Measurements from ENCODE around the gene CFAP58. TPM values are rescaled to one million over a fixed set of nuclear protein-coding genes. Genes with fewer than 3 reads are reported as not detected.

Gene CFAP58
- total and polyA plus RNA-seq, 2 donors (not counting 3 experiments of a cell fraction or from before 2014, with no cell fraction given) = 0.07 to 0.29 TPM

GRCh38 chr10:104344219-104344618, 9.4 kb upstream of the CFAP58 start:
- H3K36me3 ChIP-seq (ENCODE audit: control insufficient read depth in 2 of 2, extremely low read depth in 1 of 2, insufficient read depth in 2 of 2, low read length in 2 of 2) = no peaks in the 10 kb centered on the region
- CTCF ChIA-PET = interaction anchor here (1.1 to 1.4 kb wide), 2 partner anchors 9 to 51 kb away, joined by 3 to 5 read pairs; partner anchors contain the start of gene CFAP58

GRCh38 chr10:104345515-104345914, 8.1 kb upstream of the CFAP58 start:
- no TSS peak for BruUV-seq (replicated peaks)
- no peaks in the 10 kb centered on the region for H3K27me3 ChIP-seq (ENCODE audit: control insufficient read depth in 2 of 2, insufficient read depth in 2 of 2, low read length in 2 of 2)
- no peak overlapping the region for H3K4me2 ChIP-seq (ENCODE audit: insufficient read depth, low read length)
- H3K9ac ChIP-seq (replicated peaks; ENCODE audit: extremely low read depth, insufficient read depth, low read length) = no peak overlapping the region
- FAIRE-seq (no peak), DNase-seq (ENCODE audit: low read depth, low spot score) (no peak)
- CTCF ChIA-PET = interaction anchor here (1.6 to 3.5 kb wide), 2 partner anchors 40 to 71 kb away, joined by 12 to 26 read pairs; no protein-coding TSS in a partner anchor
- H3K9me1 ChIP-seq (replicated peaks; ENCODE audit: control insufficient read depth, extremely low read depth, insufficient read depth, low read length) = no peaks in the 10 kb centered on the region
- H3K79me2 ChIP-seq (ENCODE audit: control insufficient read depth, insufficient read depth, low read length) = no peaks in the 10 kb centered on the region
- POLR2A ChIA-PET = no interaction called here
- H3K4me1 ChIP-seq (ENCODE audit: control insufficient read depth, extremely low read depth, insufficient read depth, low read length) = peaks cover 25% of the 10 kb centered on the region
- H3K36me3 ChIP-seq (ENCODE audit: control insufficient read depth in 2 of 2, extremely low read depth in 1 of 2, insufficient read depth in 2 of 2, low read length in 2 of 2) = no peaks in the 10 kb centered on the region
- H3K9me3 ChIP-seq (replicated peaks; ENCODE audit: control insufficient read depth, insufficient read depth, low read length) = no peaks in the 10 kb centered on the region
- no peak overlapping the region for H3K27ac ChIP-seq (ENCODE audit: insufficient read depth, low read depth, low read length)
- H3K4me3 ChIP-seq (replicated peaks in 1 of 3; ENCODE audit: insufficient read depth in 1 of 3, low read depth in 1 of 3, low read length in 3 of 3) = no peak overlapping the region
- intact Hi-C loops (cut with micrococcal nuclease) (no loop called here), dilution Hi-C loops (cut with MboI; ENCODE audit: extremely low pct_ligation_motif_present, low sequenced_read_pairs) (no loop called here)
- H4K20me1 ChIP-seq (replicated peaks; ENCODE audit: control insufficient read depth, extremely low read depth, insufficient read depth, low read length) = no peaks in the 10 kb centered on the region
- TF ChIP-seq FOS (IDR thresholded peaks at IDR 0.05; ENCODE audit: borderline replicate concordance, insufficient read depth, low read length) = no peak
- TF ChIP-seq CTCF (IDR thresholded peaks at IDR 0.05; ENCODE audit: extremely low read depth in 1 of 2, insufficient read depth in 1 of 2, low read depth in 1 of 2, low read length in 2 of 2) = no peak
- no peak for TF ChIP-seq JUN (IDR thresholded peaks at IDR 0.05; ENCODE audit: borderline replicate concordance, insufficient read depth, insufficient read length, low read depth)
- TF ChIP-seq EZH2 (IDR thresholded peaks at IDR 0.05; ENCODE audit: borderline replicate concordance, low read depth, low read length, severe bottlenecking) = no peak
- TF ChIP-seq GATA2 (IDR thresholded peaks at IDR 0.05; ENCODE audit: insufficient read depth, insufficient read length, low read depth, low read length) = no peak
- no peak for TF ChIP-seq POLR2AphosphoS5 (IDR thresholded peaks at IDR 0.05; ENCODE audit: insufficient read depth, low read depth, low read length)
- TF ChIP-seq MYC (IDR thresholded peaks at IDR 0.05; ENCODE audit: low read depth, low read length) = no peak
- no peak for TF ChIP-seq MAX (IDR thresholded peaks at IDR 0.05; ENCODE audit: insufficient read depth, insufficient read length)
- TF ChIP-seq POLR2A (IDR thresholded peaks at IDR 0.05; ENCODE audit: low read depth, low read length) = no peak
- no peak overlapping the region for H2AFZ ChIP-seq (ENCODE audit: low read depth, low read length)

More at GRCh38 chr10:104344219-104344618, 9.4 kb upstream of the CFAP58 start:
- H3K27me3 ChIP-seq (ENCODE audit: control insufficient read depth in 2 of 2, insufficient read depth in 2 of 2, low read length in 2 of 2) = no peaks in the 10 kb centered on the region
- H2AFZ ChIP-seq (ENCODE audit: low read depth, low read length) = no peak overlapping the region
- H3K9me1 ChIP-seq (replicated peaks; ENCODE audit: control insufficient read depth, extremely low read depth, insufficient read depth, low read length) = no peaks in the 10 kb centered on the region
- DNase-seq (ENCODE audit: low read depth, low spot score) (no peak), FAIRE-seq (no peak)
- H4K20me1 ChIP-seq (replicated peaks; ENCODE audit: control insufficient read depth, extremely low read depth, insufficient read depth, low read length) = no peaks in the 10 kb centered on the region
- peaks cover 33% of the 10 kb centered on the region for H3K4me1 ChIP-seq (ENCODE audit: control insufficient read depth, extremely low read depth, insufficient read depth, low read length)
- no peak overlapping the region for H3K27ac ChIP-seq (ENCODE audit: insufficient read depth, low read depth, low read length)
- TF ChIP-seq EZH2 (IDR thresholded peaks at IDR 0.05; ENCODE audit: borderline replicate concordance, low read depth, low read length, severe bottlenecking) (no peak), GATA2 (IDR thresholded peaks at IDR 0.05; ENCODE audit: insufficient read depth, insufficient read length, low read depth, low read length) (no peak), JUN (IDR thresholded peaks at IDR 0.05; ENCODE audit: borderline replicate concordance, insufficient read depth, insufficient read length, low read depth) (no peak)
- H3K9ac ChIP-seq (replicated peaks; ENCODE audit: extremely low read depth, insufficient read depth, low read length) = no peak overlapping the region
- intact Hi-C loops (cut with micrococcal nuclease) = no loop called here
- no peak overlapping the region for H3K4me3 ChIP-seq (replicated peaks in 1 of 3; ENCODE audit: insufficient read depth in 1 of 3, low read depth in 1 of 3, low read length in 3 of 3)
- no peaks in the 10 kb centered on the region for H3K9me3 ChIP-seq (replicated peaks; ENCODE audit: control insufficient read depth, insufficient read depth, low read length)
- dilution Hi-C loops (cut with MboI; ENCODE audit: extremely low pct_ligation_motif_present, low sequenced_read_pairs) = no loop called here
- no peaks in the 10 kb centered on the region for H3K79me2 ChIP-seq (ENCODE audit: control insufficient read depth, insufficient read depth, low read length)
- POLR2A ChIA-PET = no interaction called here
- no peak overlapping the region for H3K4me2 ChIP-seq (ENCODE audit: insufficient read depth, low read length)
- no TSS peak for BruUV-seq (replicated peaks)
